RWPE2 (cell line): ENCODE measurements around the gene PEX7.
"Not testable (repeated sequence)": the region's sequence is repeated elsewhere in the genome, so short reads cannot be mapped to it uniquely, and the experiment has no call there.

ENCODE experiments used
- ATAC-seq: fragments of 200-7000 bp; cut with Tn5 transposase; 3 replicates; pipeline ENCODE4 v1.9.1; 2021; ENCODE audit warnings: low read depth
- DNase-seq: peaks from one replicate; pipeline ENCODE4 v3.0.0-alpha.2; 2020; ENCODE audit warnings: low spot score
- H3K27ac ChIP-seq: fragments of 450-650 bp; 2 replicates; pipeline ENCODE4 v1.5.1; 2017; ENCODE audit warnings: mild to moderate bottlenecking; ENCODE audit not compliant: poor library complexity, severe bottlenecking
- H3K27me3 ChIP-seq: fragments of 250-450 bp; sonication (Bioruptor Pico); 2 replicates; pipeline ENCODE4 v1.5.1; 2021; ENCODE audit warnings: mild to moderate bottlenecking, moderate library complexity; ENCODE audit not compliant: insufficient read depth, poor library complexity, severe bottlenecking
- H3K36me3 ChIP-seq: fragments of 250-450 bp; sonication (Bioruptor Pico); 2 replicates; pipeline ENCODE4 v1.5.1; 2020; ENCODE audit warnings: low read depth, mild to moderate bottlenecking, moderate library complexity
- H3K4me1 ChIP-seq: fragments of 250-450 bp; sonication (Bioruptor Pico); 2 replicates; pipeline ENCODE4 v1.5.1; 2021; ENCODE audit warnings: mild to moderate bottlenecking, moderate library complexity; ENCODE audit not compliant: insufficient read depth, poor library complexity, severe bottlenecking
- H3K4me3 ChIP-seq: fragments of 250-450 bp; sonication (Bioruptor Pico); 2 replicates; pipeline ENCODE4 v1.5.1; 2021; ENCODE audit warnings: mild to moderate bottlenecking, moderate library complexity; ENCODE audit not compliant: severe bottlenecking
- H3K9me3 ChIP-seq: fragments of 250-450 bp; sonication (Bioruptor Pico); 2 replicates; pipeline ENCODE4 v1.5.1; 2021; ENCODE audit warnings: mild to moderate bottlenecking, moderate library complexity; ENCODE audit not compliant: severe bottlenecking
- CTCF ChIP-seq: fragments of 450-650 bp; IDR thresholded peaks from one replicate; pipeline ENCODE4 v1.5.1; 2017; ENCODE audit warnings: mild to moderate bottlenecking, moderate library complexity; ENCODE audit not compliant: poor library complexity, severe bottlenecking

Gene PEX7

GRCh38 chr6:136803608-136804007, 18.8 kb upstream of the PEX7 start:
- DNase-seq, result no peak
- no peak for TF ChIP-seq CTCF
- H3K9me3 ChIP-seq, result no peaks in the 10 kb centered on the region
- ATAC-seq, result no peak
- H3K27ac ChIP-seq, result no peak overlapping the region
- no peaks in the 10 kb centered on the region for H3K27me3 ChIP-seq
- H3K36me3 ChIP-seq, result no peaks in the 10 kb centered on the region
- H3K4me3 ChIP-seq, result no peak overlapping the region
- H3K4me1 ChIP-seq, result no peaks in the 10 kb centered on the region

- Histone ChIP-seq H3K27me3 (no peaks in the 10 kb centered on the region), H3K4me1 (no peaks in the 10 kb centered on the region), H3K27ac (no peak overlapping the region), H3K4me3 (no peak overlapping the region), H3K9me3 (no peaks in the 10 kb centered on the region), H3K36me3 (no peaks in the 10 kb centered on the region)
- TF ChIP-seq CTCF, result no peak
- DNase-seq, result no peak
- ATAC-seq, result no peak
Measured at GRCh38 chr6:136809091-136809860, 13.1 kb upstream of the PEX7 start.

- no peaks in the 10 kb centered on the region for H3K27me3 ChIP-seq
- H3K36me3 ChIP-seq, result no peaks in the 10 kb centered on the region
- ATAC-seq (no peak), DNase-seq (no peak)
- no peak for TF ChIP-seq CTCF
- no peak overlapping the region for H3K4me3 ChIP-seq
- H3K27ac ChIP-seq, result no peak overlapping the region
- no peaks in the 10 kb centered on the region for H3K9me3 ChIP-seq
- H3K4me1 ChIP-seq, result no peaks in the 10 kb centered on the region
Measured at GRCh38 chr6:136811272-136811671, 11.1 kb upstream of the PEX7 start.

GRCh38 chr6:136812174-136812573, 10.2 kb upstream of the PEX7 start:
- Histone ChIP-seq H3K36me3 (no peaks in the 10 kb centered on the region), H3K9me3 (no peaks in the 10 kb centered on the region), H3K27me3 (no peaks in the 10 kb centered on the region), H3K27ac (no peak overlapping the region), H3K4me1 (no peaks in the 10 kb centered on the region), H3K4me3 (no peak overlapping the region)
- TF ChIP-seq CTCF, result no peak
- DNase-seq, result no peak
- ATAC-seq, result no peak

GRCh38 chr6:136815608-136816007, 6.8 kb upstream of the PEX7 start:
- ATAC-seq, H3K36me3 ChIP-seq, H3K9me3 ChIP-seq, H3K27me3 ChIP-seq, H3K4me3 ChIP-seq, H3K4me1 ChIP-seq, H3K27ac ChIP-seq, DNase-seq: not testable (repeated sequence)
